HepG2 (cell line): Measurements from ENCODE around the gene NSMF. TPM values are rescaled to one million over a fixed set of nuclear protein-coding genes. Genes with fewer than 3 reads are reported as not detected.

Source experiments
- ATAC-seq: fragments of 200-7000 bp; cut with Tn5 transposase; 3 replicates; pipeline ENCODE4 v1.9.1; 2020; ENCODE audit warnings: mild to moderate bottlenecking, moderate library complexity
- BruUV-seq: library from RNA; stranded (reverse); fragments of 400-500 nt; replicated peaks from 2 replicates; lab custom pipeline; 2021; lab: Mats Ljungman, UMichigan
- CTCF ChIA-PET: fragments of 300-600 bp; formaldehyde crosslinking; extraction: SDS; loops from one replicate; lab custom pipeline; 2021; ENCODE audit warnings: low total read pairs, inconsistent platforms, low intra/inter-chr PET ratio; lab: Yijun Ruan, JAX
- POLR2A ChIA-PET: fragments of 350-600 bp; sonication (Branson Sonifier 250); formaldehyde crosslinking; loops from one replicate; lab custom pipeline; 2020; ENCODE audit warnings: antibody characterized with exemption, inconsistent platforms; lab: Yijun Ruan, JAX
- DNase-seq: peaks from one replicate; pipeline ENCODE4 v3.0.0-alpha.2; 2015; ENCODE audit warnings: low spot score
- FAIRE-seq: peaks from 3 replicates; lab custom pipeline; 2011; peaks lifted over from hg19 to GRCh38; lab: Jason Lieb, UNC
- H2AFZ ChIP-seq: one replicate; pipeline ENCODE4 v1.6.1; 2011; ENCODE audit warnings: low read length, inconsistent platforms
- H3K27ac ChIP-seq: fragments of 300-600 bp; 3 replicates; pipeline ENCODE4 v1.8.0; 2011; ENCODE audit warnings: mixed run types, mild to moderate bottlenecking, mixed read lengths, low read length, inconsistent platforms; ENCODE audit not compliant: insufficient read depth; ENCODE audit errors: extremely low read length
- H3K27me3 ChIP-seq, 2 experiments: fragments of 200-600 bp in 1 of 2; 2 replicates in 1 of 2; 3 replicates in 1 of 2; pipeline versions ENCODE4 v1.6.0 to v1.8.0; 2011; ENCODE audit warnings: low read length in 2 of 2, mild to moderate bottlenecking in 2 of 2, moderate library complexity in 2 of 2, inconsistent platforms in 1 of 2; ENCODE audit not compliant: insufficient read depth in 2 of 2, control insufficient read depth in 1 of 2
- H3K36me3 ChIP-seq, 2 experiments: fragments of 200-600 bp in 1 of 2; replicated peaks in 1 of 2; 2 replicates in 1 of 2; 3 replicates in 1 of 2; pipeline versions ENCODE4 v1.5.1 to v1.8.0; 2011; ENCODE audit warnings: low read length in 2 of 2, inconsistent platforms in 1 of 2; ENCODE audit not compliant: insufficient read depth in 2 of 2, control insufficient read depth in 1 of 2
- H3K4me1 ChIP-seq: 2 replicates; pipeline ENCODE4 v1.5.1; 2012; ENCODE audit warnings: low read length, inconsistent platforms; ENCODE audit not compliant: insufficient read depth
- H3K4me2 ChIP-seq: 2 replicates; pipeline ENCODE4 v1.6.0; 2011; ENCODE audit warnings: low read depth, low read length, inconsistent platforms
- H3K4me3 ChIP-seq, 3 experiments: fragments of 200-600 bp in 1 of 3; sonication (generic), shearing (Covaris generic) in 1 of 3; replicated peaks in 1 of 3; 2 replicates each; pipeline ENCODE4 v1.5.1; 2011 to 2016; ENCODE audit warnings: low read length in 3 of 3, inconsistent platforms in 2 of 3, low read depth in 2 of 3, mild to moderate bottlenecking in 2 of 3, control low read depth in 1 of 3, mixed read lengths in 1 of 3; ENCODE audit not compliant: insufficient read depth in 1 of 3
- H3K79me2 ChIP-seq: one replicate; pipeline ENCODE4 v1.6.1; 2011; ENCODE audit warnings: low read length, inconsistent platforms; ENCODE audit not compliant: insufficient read depth
- H3K9ac ChIP-seq: 2 replicates; pipeline ENCODE4 v1.6.0; 2011; ENCODE audit warnings: mild to moderate bottlenecking, low read depth, low read length, inconsistent platforms; ENCODE audit not compliant: insufficient read depth
- H3K9me3 ChIP-seq: 2 replicates; pipeline ENCODE4 v1.5.1; 2012; ENCODE audit warnings: mild to moderate bottlenecking, low read length
- H4K20me1 ChIP-seq: 2 replicates; pipeline ENCODE4 v1.6.0; 2011; ENCODE audit warnings: inconsistent platforms, mild to moderate bottlenecking, low read length, moderate library complexity; ENCODE audit not compliant: insufficient read depth
- ATF2 ChIP-seq: sonication (generic); formaldehyde crosslinking; IDR thresholded peaks from 2 replicates; pipeline ENCODE4 v1.4.0; 2020; ENCODE audit warnings: missing genetic modification reagents
- KLF12 ChIP-seq: sonication (generic); formaldehyde crosslinking; IDR thresholded peaks from 2 replicates; pipeline ENCODE4 v1.4.0; 2020; ENCODE audit warnings: missing genetic modification reagents, borderline replicate concordance
- SMC3 ChIP-seq: IDR thresholded peaks from 2 replicates; pipeline ENCODE4 v1.6.1; 2011; ENCODE audit warnings: low read length, improper control_type of control experiment
- ZFX ChIP-seq: sonication (generic); formaldehyde crosslinking; IDR thresholded peaks from 2 replicates; pipeline ENCODE4 v1.4.0; 2020; ENCODE audit warnings: mild to moderate bottlenecking, low read depth, missing genetic modification reagents, moderate library complexity
- ZNF180 ChIP-seq: sonication (generic); formaldehyde crosslinking; IDR thresholded peaks from 2 replicates; pipeline ENCODE4 v1.4.0; 2020; ENCODE audit warnings: low read depth, missing genetic modification reagents, borderline replicate concordance
- ZNF441 ChIP-seq: sonication (generic); formaldehyde crosslinking; IDR thresholded peaks from 2 replicates; pipeline ENCODE4 v1.7.0; 2021; ENCODE audit warnings: missing genetic modification reagents, borderline replicate concordance
- ZNF558 ChIP-seq: sonication (generic); formaldehyde crosslinking; IDR thresholded peaks from 2 replicates; pipeline ENCODE4 v1.9.0; 2022; ENCODE audit warnings: mild to moderate bottlenecking, missing genetic modification reagents, borderline replicate concordance
- ZNF891 ChIP-seq: sonication (generic); formaldehyde crosslinking; IDR thresholded peaks from 2 replicates; pipeline ENCODE4 v1.5.0; 2020; ENCODE audit warnings: mild to moderate bottlenecking, missing genetic modification reagents
- WGBS: methylation state at CpG from one replicate; pipeline ENCODE4 v1.1.6; 2017; ENCODE audit warnings: low lambda C conversion rate; 5-methylcytosine and 5-hydroxymethylcytosine counted together
- in situ Hi-C: cut with HindIII; loops from 2 replicates; pipeline ENCODE4 v1.10.0; 2017; ENCODE audit warnings: low pct_unique_long_range_greater_than_20kb; ENCODE audit not compliant: extremely low pct_ligation_motif_present
- intact Hi-C: fragments of 100-400 bp; cut with micrococcal nuclease; formaldehyde crosslinking; loops from one replicate; pipeline ENCODE4 v1.10.0; 2022; ENCODE audit not compliant: unreplicated experiment
- polyA plus RNA-seq, 8 experiments: library from polyadenylated mRNA; depleted of rRNA in 3 of 8; stranded (reverse) in 7 of 8; unstranded in 1 of 8; fragments of >200 nt; fragmentation: Illumina TruSeq in 4 of 8; extraction: Trizol in 4 of 8; gene quantifications; 2 replicates each; pipeline versions ENCODE4 v1.2.1 to v1.2.3, GENCODE V29; 2011 to 2016; ENCODE audit warnings: low read depth in 4 of 8, missing spikeins in 1 of 8, mixed read lengths in 1 of 8; ENCODE audit not compliant: insufficient read depth in 1 of 8
- total RNA-seq, 5 experiments: library from RNA; depleted of rRNA; stranded (reverse); fragments of >200 nt; fragmentation: Illumina TruSeq; extraction: Trizol; gene quantifications; 2 replicates each; pipeline ENCODE4 v1.2.3, GENCODE V29; 2016; ENCODE audit warnings: low read depth in 1 of 5

The NSMF gene
- total and polyA plus RNA-seq, 2 of the 13 experiments (the other 11 are each of a cell fraction or from before 2014, with no cell fraction given) = 44.3 to 183 TPM

- Histone ChIP-seq H4K20me1 (no peaks in the 10 kb centered on the region), H3K9ac (no peak overlapping the region), H2AFZ (no peak overlapping the region), H3K4me3 (peak overlapping the region in 1 of 3 experiments; percentile 9; a peak in 1 of 6 replicates), H3K4me1 (peaks cover 41% of the 10 kb centered on the region), H3K27ac (no peak overlapping the region), H3K4me2 (no peak overlapping the region; the same call in 1 of the 2 replicates), H3K36me3 (no peaks in the 10 kb centered on the region), H3K27me3 (peaks cover 5 to 23% of the 10 kb centered on the region in 2 experiments; a peak in 2 of 5 replicates), H3K9me3 (peaks cover 14% of the 10 kb centered on the region), H3K79me2 (no peaks in the 10 kb centered on the region)
- in situ Hi-C loops = no loop called here
- ATAC-seq (peak; percentile 7; the same call in 2 of the 3 replicates), FAIRE-seq (no peak), DNase-seq (no peak)
- 42% methylated on average over 4 of the region's 11 CpGs for WGBS
- BruUV-seq = no TSS peak
- ChIA-PET POLR2A (no interaction called here), CTCF (no interaction called here)
- intact Hi-C loops = no loop called here
- 0 out of 2 replicates have a peak, but pooled peaks have one; percentile 43 for TF ChIP-seq ZNF441
- TF ChIP-seq KLF12 (CRISPR knock-in tag) = no peak
- no peak for TF ChIP-seq ZNF558
- no peak for TF ChIP-seq ATF2
- TF ChIP-seq SMC3 = no peak
- 0 out of 2 replicates have a peak, but pooled peaks have one; percentile 43 for TF ChIP-seq ZNF891 (CRISPR knock-in tag)
- TF ChIP-seq ZFX (CRISPR knock-in tag) = no peak
- no peak for TF ChIP-seq ZNF180 (CRISPR knock-in tag)
These were observed 19.5 kb upstream of the NSMF start for GRCh38 chr9:137478613-137478961.
